Measurements from ENCODE around the gene FGB.

FGB gene

GRCh38 chr4:154614306-154614705, 51.5 kb downstream of the FGB start:
- FAIRE-seq (no peak), DNase-seq (ENCODE audit: insufficient read length) (no peak)
- TF ChIP-seq POLR2A (IDR thresholded peaks at IDR 0.05; ENCODE audit: low read depth, low read length), result no peak

GRCh38 chr4:154615211-154615610, 52.4 kb downstream of the FGB start:
- TF ChIP-seq TAF1 (IDR thresholded peaks at IDR 0.05; ENCODE audit: borderline replicate concordance, low read depth, low read length), result no peak
- no peak for TF ChIP-seq POLR2AphosphoS5 (IDR thresholded peaks at IDR 0.05; ENCODE audit: low read depth, low read length)
- no peak for TF ChIP-seq POLR2A (IDR thresholded peaks at IDR 0.05; ENCODE audit: low read depth, low read length)
- DNase-seq (ENCODE audit: insufficient read length) (no peak), FAIRE-seq (no peak)

GRCh38 chr4:154616287-154616686, 53.5 kb downstream of the FGB start:
- DNase-seq (ENCODE audit: insufficient read length) (no peak), FAIRE-seq (no peak)
- no peak for TF ChIP-seq POLR2AphosphoS5 (IDR thresholded peaks at IDR 0.05; ENCODE audit: low read depth, low read length)
- TF ChIP-seq TAF1 (IDR thresholded peaks at IDR 0.05; ENCODE audit: borderline replicate concordance, low read depth, low read length), result no peak
- TF ChIP-seq POLR2A (IDR thresholded peaks at IDR 0.05; ENCODE audit: low read depth, low read length), result no peak

- FAIRE-seq, result peak; percentile 51
- TF ChIP-seq TAF1 (IDR thresholded peaks at IDR 0.05; ENCODE audit: borderline replicate concordance, low read depth, low read length) (no peak), POLR2AphosphoS5 (IDR thresholded peaks at IDR 0.05; ENCODE audit: low read depth, low read length) (no peak), POLR2A (IDR thresholded peaks at IDR 0.05; ENCODE audit: low read depth, low read length) (no peak)
- DNase-seq (ENCODE audit: insufficient read length), result no peak
Observed at GRCh38 chr4:154616731-154617130, 53.9 kb downstream of the FGB start.

DNA sequence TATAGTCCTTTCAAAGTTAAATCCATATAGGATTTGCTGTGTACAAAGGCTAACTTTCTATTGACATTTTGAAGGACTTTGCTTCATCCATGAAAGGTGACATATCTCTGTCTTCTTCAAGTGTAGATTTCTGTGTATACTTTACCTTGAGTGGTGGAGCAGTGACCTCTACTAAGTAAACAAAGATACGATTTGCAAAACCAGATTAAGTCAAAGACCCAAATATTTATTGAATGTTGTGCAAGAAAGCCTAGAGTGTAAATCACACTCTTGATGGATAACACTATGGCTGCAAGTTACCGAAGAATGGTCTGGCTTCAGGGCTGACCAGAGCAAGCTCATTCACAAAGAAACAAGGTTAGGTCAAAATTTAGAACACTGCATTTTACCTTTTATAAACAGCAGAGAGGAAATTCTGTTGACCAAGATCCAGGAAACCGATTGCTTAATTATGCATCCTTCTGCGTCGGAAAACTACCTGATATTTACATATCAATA, 55.1 kb downstream of the FGB start:
- no peak for TF ChIP-seq POLR2A (IDR thresholded peaks at IDR 0.05; ENCODE audit: low read depth, low read length)
- TF ChIP-seq TAF1 (IDR thresholded peaks at IDR 0.05; ENCODE audit: borderline replicate concordance, low read depth, low read length), result no peak
- TF ChIP-seq POLR2AphosphoS5 (IDR thresholded peaks at IDR 0.05; ENCODE audit: low read depth, low read length), result no peak
- peak; percentile 9 for FAIRE-seq
- DNase-seq (ENCODE audit: insufficient read length), result no peak

- FAIRE-seq (peak; percentile 24), DNase-seq (ENCODE audit: insufficient read length) (no peak)
- TF ChIP-seq POLR2A (IDR thresholded peaks at IDR 0.05; ENCODE audit: low read depth, low read length) (no peak), POLR2AphosphoS5 (IDR thresholded peaks at IDR 0.05; ENCODE audit: low read depth, low read length) (no peak), TAF1 (IDR thresholded peaks at IDR 0.05; ENCODE audit: borderline replicate concordance, low read depth, low read length) (no peak)
Observed at GRCh38 chr4:154618708-154619315, 56.0 kb downstream of the FGB start.

DNA sequence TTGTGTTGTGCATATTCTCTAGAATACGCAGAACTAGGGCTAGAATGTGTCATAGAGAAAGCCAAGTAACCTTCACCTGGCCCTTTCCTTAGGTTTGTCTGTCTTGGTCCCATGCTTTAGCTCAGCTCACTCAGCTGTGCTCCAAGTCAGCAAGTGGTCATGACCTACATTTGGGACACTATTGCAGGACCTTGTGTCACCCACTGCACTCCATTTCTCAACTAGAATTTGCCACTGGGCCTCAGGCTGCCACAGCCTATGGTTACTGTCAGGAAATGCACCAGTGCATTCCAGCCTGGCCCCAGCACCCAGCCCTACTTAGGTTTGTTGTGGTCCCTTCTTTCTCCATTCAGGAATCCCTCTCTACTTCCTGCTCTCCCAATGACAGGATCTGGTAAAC, 57.3 kb downstream of the FGB start:
- DNase-seq (ENCODE audit: insufficient read length) (no peak), FAIRE-seq (no peak)
- TF ChIP-seq POLR2AphosphoS5 (IDR thresholded peaks at IDR 0.05; ENCODE audit: low read depth, low read length) (no peak), POLR2A (IDR thresholded peaks at IDR 0.05; ENCODE audit: low read depth, low read length) (no peak), TAF1 (IDR thresholded peaks at IDR 0.05; ENCODE audit: borderline replicate concordance, low read depth, low read length) (no peak)
